ENCODE data around the gene CHURC1. TPM values are rescaled to one million over a fixed set of nuclear protein-coding genes. Genes with fewer than 3 reads are reported as not detected.

Gene CHURC1
- total RNA-seq, 2 donors from 2014 or later, result 115 to 128 TPM

GRCh38 chr14:64947710-64948611, 33.7 kb downstream of the CHURC1 start:
- H3K36me3 ChIP-seq, result peaks cover 2% of the 10 kb centered on the region
- H3K4me1 ChIP-seq (ENCODE audit: control insufficient read depth in 1 of 2, low read depth in 2 of 2), result peaks cover 6 to 16% of the 10 kb centered on the region in 2 donors
- H3K27me3 ChIP-seq (replicated peaks; ENCODE audit: insufficient read depth), result no peaks in the 10 kb centered on the region
- H3K27ac ChIP-seq, result no peak overlapping the region
- no peak for DNase-seq (ENCODE audit: low spot score)
- H3K9me3 ChIP-seq, result no peaks in the 10 kb centered on the region
- TF ChIP-seq CTCF (IDR thresholded peaks at IDR 0.05), result no peak
- no peak overlapping the region for H3K4me3 ChIP-seq
- ATAC-seq (ENCODE audit: insufficient number of reproducible peaks, low FRiP score, low read depth), result no peak

DNA sequence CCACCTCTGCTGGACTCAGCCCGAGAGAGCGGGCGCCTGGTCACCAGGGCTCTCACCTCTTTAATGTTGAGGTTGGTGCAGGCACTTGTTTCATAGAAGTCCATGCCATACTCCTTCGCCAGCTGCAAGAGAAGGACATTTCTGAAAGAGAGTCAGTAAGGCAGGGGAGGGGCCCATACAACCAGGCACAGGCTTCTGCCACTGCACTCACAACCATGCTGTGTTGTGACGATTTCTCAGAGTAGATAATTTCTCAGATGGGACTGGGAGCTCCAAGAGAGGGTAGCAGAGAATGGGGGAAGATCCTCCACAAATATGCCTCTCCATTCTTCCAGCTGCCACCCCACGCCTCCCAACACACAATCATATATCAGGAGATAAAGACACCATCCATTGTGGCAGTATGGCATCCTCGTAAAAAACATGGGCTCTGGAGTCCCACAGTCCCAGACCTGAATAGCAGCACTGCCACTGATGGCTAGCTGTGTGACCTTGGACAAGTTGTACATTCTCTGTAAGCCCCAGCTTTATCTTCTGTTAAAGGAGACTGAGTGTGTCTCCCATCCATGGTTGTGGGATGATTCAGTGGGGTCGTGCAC, 34.5 kb downstream of the CHURC1 start:
- Histone ChIP-seq H3K27ac (no peak overlapping the region), H3K36me3 (no peaks in the 10 kb centered on the region), H3K4me1 (ENCODE audit: control insufficient read depth in 1 of 2, low read depth in 2 of 2) (peaks cover 6 to 20% of the 10 kb centered on the region in 2 donors), H3K4me3 (no peak overlapping the region), H3K9me3 (no peaks in the 10 kb centered on the region), H3K27me3 (replicated peaks; ENCODE audit: insufficient read depth) (no peaks in the 10 kb centered on the region)
- no peak for DNase-seq (ENCODE audit: low spot score)
- ATAC-seq (ENCODE audit: insufficient number of reproducible peaks, low FRiP score, low read depth), result no peak
- no peak for TF ChIP-seq CTCF (IDR thresholded peaks at IDR 0.05)

DNA sequence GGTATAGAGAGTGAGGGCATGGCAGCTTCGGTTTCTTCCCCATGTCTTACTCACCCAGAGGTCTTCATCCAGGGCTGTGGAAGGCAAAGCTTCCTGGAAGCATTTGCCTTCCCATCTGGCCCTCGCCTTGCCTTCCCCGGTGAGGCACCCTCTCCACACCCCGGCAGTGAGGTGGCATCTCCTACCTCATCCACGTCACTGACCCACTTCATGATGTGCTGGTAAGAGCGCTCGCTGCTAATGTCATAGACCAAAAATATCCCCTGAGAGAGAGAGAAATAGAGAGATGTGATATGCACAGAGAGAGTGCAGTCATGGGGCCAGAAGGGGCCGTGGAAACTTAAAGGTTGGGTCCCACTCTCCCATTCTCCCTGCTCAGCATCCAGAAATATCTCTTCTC, 36.6 kb downstream of the CHURC1 start:
- H3K36me3 ChIP-seq, result no peaks in the 10 kb centered on the region
- no peak for TF ChIP-seq CTCF (IDR thresholded peaks at IDR 0.05)
- no peak overlapping the region for H3K27ac ChIP-seq
- no peak for DNase-seq (ENCODE audit: low spot score)
- H3K27me3 ChIP-seq (replicated peaks; ENCODE audit: insufficient read depth), result no peaks in the 10 kb centered on the region
- H3K9me3 ChIP-seq, result no peaks in the 10 kb centered on the region
- peaks cover 6 to 20% of the 10 kb centered on the region in 2 donors for H3K4me1 ChIP-seq (ENCODE audit: control insufficient read depth in 1 of 2, low read depth in 2 of 2)
- ATAC-seq (ENCODE audit: insufficient number of reproducible peaks, low FRiP score, low read depth), result no peak
- no peak overlapping the region for H3K4me3 ChIP-seq

DNA sequence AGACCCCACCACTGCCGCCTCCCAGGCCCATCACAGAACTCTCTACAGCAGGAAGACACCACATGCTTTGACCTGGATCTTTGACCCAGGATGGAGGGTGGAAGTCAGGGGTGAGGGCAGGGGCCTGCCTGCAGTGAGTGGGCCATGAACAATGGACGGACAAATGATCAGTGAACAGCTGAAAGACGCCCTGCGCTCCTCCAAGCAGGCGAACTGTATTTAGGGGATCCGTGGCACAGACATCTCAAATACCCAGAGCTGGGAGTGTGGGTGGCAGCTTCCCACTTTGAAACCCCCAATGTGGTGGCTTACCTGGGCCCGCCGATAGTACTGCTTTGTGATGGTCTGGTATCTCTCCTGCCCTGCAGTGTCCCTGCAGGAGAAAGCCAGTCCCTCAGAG, 37.0 kb downstream of the CHURC1 start:
- Histone ChIP-seq H3K4me1 (ENCODE audit: control insufficient read depth in 1 of 2, low read depth in 2 of 2) (peaks cover 6 to 20% of the 10 kb centered on the region in 2 donors), H3K27ac (no peak overlapping the region), H3K36me3 (no peaks in the 10 kb centered on the region), H3K27me3 (replicated peaks; ENCODE audit: insufficient read depth) (no peaks in the 10 kb centered on the region), H3K4me3 (no peak overlapping the region), H3K9me3 (no peaks in the 10 kb centered on the region)
- no peak for ATAC-seq (ENCODE audit: insufficient number of reproducible peaks, low FRiP score, low read depth)
- DNase-seq (ENCODE audit: low spot score), result no peak
- TF ChIP-seq CTCF (IDR thresholded peaks at IDR 0.05), result no peak

- H3K27ac ChIP-seq, result no peak overlapping the region
- H3K4me1 ChIP-seq (ENCODE audit: control insufficient read depth in 1 of 2, low read depth in 2 of 2), result peaks cover 6 to 20% of the 10 kb centered on the region in 2 donors
- TF ChIP-seq CTCF (IDR thresholded peaks at IDR 0.05), result no peak
- no peaks in the 10 kb centered on the region for H3K36me3 ChIP-seq
- no peak overlapping the region for H3K4me3 ChIP-seq
- ATAC-seq (ENCODE audit: insufficient number of reproducible peaks, low FRiP score, low read depth) (no peak), DNase-seq (ENCODE audit: low spot score) (no peak)
- H3K27me3 ChIP-seq (replicated peaks; ENCODE audit: insufficient read depth), result no peaks in the 10 kb centered on the region
- H3K9me3 ChIP-seq, result no peaks in the 10 kb centered on the region
These were observed 37.5 kb downstream of the CHURC1 start for GRCh38 chr14:64951724-64952123.
